Measurements from ENCODE around the gene ARSB.

The ARSB gene

GRCh38 chr5:78841767-78842166, 143.3 kb downstream of the ARSB start:
- Mint-ChIP-seq H3K4me1 (no peaks in the 10 kb centered on the region), H3K4me3 (no peak overlapping the region), H3K27ac (no peak overlapping the region), H3K9me3 (peaks cover 20% of the 10 kb centered on the region), H3K36me3 (ENCODE audit: low read depth) (peaks cover 3% of the 10 kb centered on the region), H3K27me3 (ENCODE audit: low read depth) (no peaks in the 10 kb centered on the region)
- no peak for TF ChIP-seq CTCF (IDR thresholded peaks at IDR 0.05; ENCODE audit: unreplicated experiment in 3 of 3)

GRCh38 chr5:78838753-78839152, 146.4 kb downstream of the ARSB start:
- H3K4me1 Mint-ChIP-seq, result peaks cover 5% of the 10 kb centered on the region
- TF ChIP-seq CTCF (IDR thresholded peaks at IDR 0.05; ENCODE audit: unreplicated experiment in 3 of 3), result no peak
- H3K36me3 Mint-ChIP-seq (ENCODE audit: low read depth), result peaks cover 3% of the 10 kb centered on the region
- no peaks in the 10 kb centered on the region for H3K9me3 Mint-ChIP-seq
- H3K4me3 Mint-ChIP-seq, result no peak overlapping the region
- H3K27ac Mint-ChIP-seq, result no peak overlapping the region
- no peaks in the 10 kb centered on the region for H3K27me3 Mint-ChIP-seq (ENCODE audit: low read depth)

GRCh38 chr5:78837836-78838235, 147.3 kb downstream of the ARSB start:
- H3K27me3 Mint-ChIP-seq (ENCODE audit: low read depth), result no peaks in the 10 kb centered on the region
- TF ChIP-seq CTCF (IDR thresholded peaks at IDR 0.05; ENCODE audit: unreplicated experiment in 3 of 3), result no peak
- H3K9me3 Mint-ChIP-seq, result no peaks in the 10 kb centered on the region
- H3K36me3 Mint-ChIP-seq (ENCODE audit: low read depth), result peaks cover 3% of the 10 kb centered on the region
- peaks cover 14% of the 10 kb centered on the region for H3K4me1 Mint-ChIP-seq
- H3K27ac Mint-ChIP-seq, result no peak overlapping the region
- H3K4me3 Mint-ChIP-seq, result no peak overlapping the region

- no peak for TF ChIP-seq CTCF (IDR thresholded peaks at IDR 0.05; ENCODE audit: unreplicated experiment in 3 of 3)
- peaks cover 3% of the 10 kb centered on the region for H3K36me3 Mint-ChIP-seq (ENCODE audit: low read depth)
- no peaks in the 10 kb centered on the region for H3K27me3 Mint-ChIP-seq (ENCODE audit: low read depth)
- H3K9me3 Mint-ChIP-seq, result no peaks in the 10 kb centered on the region
- no peak overlapping the region for H3K27ac Mint-ChIP-seq
- H3K4me1 Mint-ChIP-seq, result peaks cover 33% of the 10 kb centered on the region
- H3K4me3 Mint-ChIP-seq, result no peak overlapping the region
Measured at GRCh38 chr5:78835176-78835575, 149.9 kb downstream of the ARSB start.

- peaks cover 46% of the 10 kb centered on the region for H3K4me1 Mint-ChIP-seq
- TF ChIP-seq CTCF (IDR thresholded peaks at IDR 0.05; ENCODE audit: unreplicated experiment in 3 of 3), result no peak
- H3K9me3 Mint-ChIP-seq, result peaks cover 3% of the 10 kb centered on the region
- peak overlapping the region; percentile 55 to 79 (median 66) for H3K27ac Mint-ChIP-seq
- H3K4me3 Mint-ChIP-seq, result no peak overlapping the region
- peaks cover 9% of the 10 kb centered on the region for H3K36me3 Mint-ChIP-seq (ENCODE audit: low read depth)
- H3K27me3 Mint-ChIP-seq (ENCODE audit: low read depth), result no peaks in the 10 kb centered on the region
Measured at GRCh38 chr5:78833284-78833683, 151.8 kb downstream of the ARSB start.

GRCh38 chr5:78830528-78831046, 154.5 kb downstream of the ARSB start:
- H3K27ac Mint-ChIP-seq, result peak overlapping the region; percentile 21 to 48 (median 47)
- peaks cover 48% of the 10 kb centered on the region for H3K4me1 Mint-ChIP-seq
- no peak overlapping the region for H3K4me3 Mint-ChIP-seq
- peaks cover 3% of the 10 kb centered on the region for H3K9me3 Mint-ChIP-seq
- no peak for TF ChIP-seq CTCF (IDR thresholded peaks at IDR 0.05; ENCODE audit: unreplicated experiment in 3 of 3)
- peaks cover 6% of the 10 kb centered on the region for H3K36me3 Mint-ChIP-seq (ENCODE audit: low read depth)
- no peaks in the 10 kb centered on the region for H3K27me3 Mint-ChIP-seq (ENCODE audit: low read depth)
